ENCODE data around the gene MRPL43.
"Not testable (repeated sequence)": the region's sequence is repeated elsewhere in the genome, so short reads cannot be mapped to it uniquely, and the experiment has no call there.

Gene MRPL43

GRCh38 chr10:100986952-100987684, at the start of gene MRPL43, which contains the start of gene TWNK:
Gene MRPL43 (minus strand): TSS chr10:100987497. CDS start chr10:100987443, 54 bp downstream.
Gene TWNK (plus strand): TSS chr10:100987543. CDS start chr10:100988211, 668 bp downstream.
- peak; percentile 62 for DNase-seq

GRCh38 chr10:101036726-101037125, 49.4 kb upstream of the MRPL43 start:
- no peak for DNase-seq

- DNase-seq = no peak
These were observed 48.8 kb upstream of the MRPL43 start for GRCh38 chr10:101035916-101036702.

GRCh38 chr10:101035314-101035713, 48.0 kb upstream of the MRPL43 start:
- DNase-seq = no peak

GRCh38 chr10:101034404-101034803, 47.1 kb upstream of the MRPL43 start:
- not testable (repeated sequence) for DNase-seq

- no peak for DNase-seq
These were observed 46.0 kb upstream of the MRPL43 start for GRCh38 chr10:101033276-101033675.

GRCh38 chr10:101032637-101033224, 45.4 kb upstream of the MRPL43 start:
- DNase-seq = peak; percentile 53

- peak; percentile 53 for DNase-seq
These were observed 44.7 kb upstream of the MRPL43 start for GRCh38 chr10:101031796-101032636.

GRCh38 chr10:101031128-101031795, 44.0 kb upstream of the MRPL43 start, which contains the start of the genes PDZD7 and SFXN3:
Gene PDZD7 (minus strand): TSS chr10:101031129. CDS start chr10:101030219, 910 bp downstream.
Gene SFXN3 (plus strand): TSS chr10:101031234. CDS start chr10:101034695, 3,461 bp downstream.
- peak; percentile 56 for DNase-seq

GRCh38 chr10:101030496-101031127, 43.3 kb upstream of the MRPL43 start:
- no peak for DNase-seq

GRCh38 chr10:101029520-101030295, 42.4 kb upstream of the MRPL43 start:
- no peak for DNase-seq

GRCh38 chr10:101028446-101029337, 41.4 kb upstream of the MRPL43 start:
- DNase-seq = no peak

- no peak for DNase-seq
These were observed 39.9 kb upstream of the MRPL43 start for GRCh38 chr10:101027106-101027720.

GRCh38 chr10:101022967-101023705, 35.8 kb upstream of the MRPL43 start:
- DNase-seq = no peak

GRCh38 chr10:101021692-101022251, 34.5 kb upstream of the MRPL43 start:
- no peak for DNase-seq

- DNase-seq = no peak
These were observed 33.9 kb upstream of the MRPL43 start for GRCh38 chr10:101021239-101021638.

GRCh38 chr10:101020427-101021075, 33.3 kb upstream of the MRPL43 start:
- DNase-seq = no peak

- DNase-seq = no peak
These were observed 32.1 kb upstream of the MRPL43 start for GRCh38 chr10:101019440-101019703.

Data from KG1 (cell line).